ENCODE measurements around the gene CYP4F3.

The CYP4F3 gene

GRCh38 chr19:15651791-15652190 is 11.1 kb downstream of the CYP4F3 start:
- no peaks in the 10 kb centered on the region for H3K27me3 ChIP-seq (ENCODE audit: control insufficient read depth, insufficient read depth, low read length)
- no peaks in the 10 kb centered on the region for H3K4me1 ChIP-seq (ENCODE audit: control insufficient read depth, insufficient read depth, low read length)
- no peaks in the 10 kb centered on the region for H3K36me3 ChIP-seq (ENCODE audit: control insufficient read depth, insufficient read depth, low read length)
- no peak overlapping the region for H3K9ac ChIP-seq (ENCODE audit: low read depth, low read length)
- no peak overlapping the region for H3K4me3 ChIP-seq (ENCODE audit: low read depth, low read length)
- H3K9me3 ChIP-seq (ENCODE audit: control insufficient read depth, insufficient read depth, low read length): no peaks in the 10 kb centered on the region

DNA sequence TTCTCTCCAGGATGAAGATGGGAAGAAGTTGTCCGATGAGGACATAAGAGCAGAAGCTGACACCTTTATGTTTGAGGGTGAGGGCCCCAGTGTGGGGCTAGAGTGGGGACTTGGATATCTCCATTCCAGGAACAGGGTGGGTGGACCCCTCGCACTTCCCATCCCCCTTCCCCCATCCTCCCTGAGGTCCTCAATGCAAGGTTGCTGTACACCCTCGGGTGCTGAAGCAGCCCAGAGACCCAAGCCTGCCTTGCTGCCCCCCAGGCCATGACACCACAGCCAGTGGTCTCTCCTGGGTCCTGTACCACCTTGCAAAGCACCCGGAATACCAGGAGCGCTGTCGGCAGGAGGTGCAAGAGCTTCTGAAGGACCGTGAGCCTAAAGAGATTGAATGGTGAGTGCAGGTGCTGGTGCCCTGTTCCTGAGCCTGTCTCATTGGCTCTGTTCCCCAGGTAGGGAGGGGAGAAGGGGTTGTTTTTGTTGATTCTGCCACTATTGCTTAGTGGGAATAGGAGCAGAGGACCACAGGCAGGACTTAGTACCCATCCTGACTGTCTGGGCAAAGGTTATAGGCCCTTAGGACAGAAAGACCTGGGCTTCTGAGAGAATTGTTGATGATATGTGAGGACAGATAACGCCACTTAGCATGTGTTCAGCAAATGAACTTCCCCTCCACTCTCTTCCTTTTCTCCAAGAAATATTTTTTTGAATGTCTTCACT is 12.0 kb downstream of the CYP4F3 start:
- H3K4me1 ChIP-seq (ENCODE audit: control insufficient read depth, insufficient read depth, low read length): no peaks in the 10 kb centered on the region

DNA sequence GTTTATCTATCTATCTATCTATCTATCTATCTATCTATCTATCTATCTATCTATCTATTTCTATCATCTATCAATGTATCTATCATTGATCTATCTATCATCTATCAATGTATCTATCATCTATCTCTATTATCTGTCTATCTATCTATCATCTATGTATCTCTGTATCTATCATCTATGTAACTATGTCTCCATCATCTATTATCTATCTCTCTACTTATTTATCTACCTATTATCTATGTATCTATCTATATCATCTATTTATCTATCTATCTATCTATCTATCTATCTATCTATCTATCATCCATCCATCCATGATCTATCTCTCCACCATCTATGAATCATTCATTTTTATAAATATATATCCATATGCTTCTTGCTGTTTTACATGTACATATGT is 15.8 kb downstream of the CYP4F3 start:
- Histone ChIP-seq H3K36me3 (ENCODE audit: control insufficient read depth, insufficient read depth, low read length) (no peaks in the 10 kb centered on the region), H3K4me1 (ENCODE audit: control insufficient read depth, insufficient read depth, low read length) (no peaks in the 10 kb centered on the region), H3K9me3 (ENCODE audit: control insufficient read depth, insufficient read depth, low read length) (no peaks in the 10 kb centered on the region), H3K9ac (ENCODE audit: low read depth, low read length) (no peak overlapping the region), H3K4me3 (ENCODE audit: low read depth, low read length) (no peak overlapping the region), H3K27me3 (ENCODE audit: control insufficient read depth, insufficient read depth, low read length) (no peaks in the 10 kb centered on the region)

More for the DNA sequence above, 12.0 kb downstream of the CYP4F3 start:
- no peaks in the 10 kb centered on the region for H3K36me3 ChIP-seq (ENCODE audit: control insufficient read depth, insufficient read depth, low read length)
- no peaks in the 10 kb centered on the region for H3K27me3 ChIP-seq (ENCODE audit: control insufficient read depth, insufficient read depth, low read length)
- no peak overlapping the region for H3K4me3 ChIP-seq (ENCODE audit: low read depth, low read length)
- H3K9ac ChIP-seq (ENCODE audit: low read depth, low read length): no peak overlapping the region
- no peaks in the 10 kb centered on the region for H3K9me3 ChIP-seq (ENCODE audit: control insufficient read depth, insufficient read depth, low read length)

GRCh38 chr19:15663247-15663646 is 22.6 kb downstream of the CYP4F3 start:
- Histone ChIP-seq H3K27me3 (ENCODE audit: control insufficient read depth, insufficient read depth, low read length) (no peaks in the 10 kb centered on the region), H3K4me1 (ENCODE audit: control insufficient read depth, insufficient read depth, low read length) (no peaks in the 10 kb centered on the region), H3K9me3 (ENCODE audit: control insufficient read depth, insufficient read depth, low read length) (no peaks in the 10 kb centered on the region)

DNA sequence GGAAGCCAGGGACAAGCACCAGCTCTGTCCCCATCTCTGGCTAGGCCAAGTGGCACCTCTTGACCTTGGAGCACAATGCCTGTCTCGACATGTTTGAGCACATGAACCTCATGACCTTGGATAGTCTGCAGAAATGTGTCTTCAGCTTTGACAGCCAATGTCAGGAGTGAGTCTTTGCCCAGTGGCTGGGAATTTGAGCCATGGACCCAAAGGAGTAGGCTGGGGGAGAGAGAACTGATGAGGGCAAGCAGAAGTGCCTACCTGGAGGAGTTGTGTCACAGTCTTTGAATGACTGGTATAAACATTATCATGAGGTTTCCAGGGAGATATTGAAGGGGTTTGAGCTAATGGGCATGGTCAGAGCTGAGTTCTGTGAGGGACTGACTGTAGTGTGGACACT is 25.5 kb downstream of the CYP4F3 start:
- Histone ChIP-seq H3K9me3 (ENCODE audit: control insufficient read depth, insufficient read depth, low read length) (no peaks in the 10 kb centered on the region), H3K4me1 (ENCODE audit: control insufficient read depth, insufficient read depth, low read length) (no peaks in the 10 kb centered on the region), H3K4me3 (ENCODE audit: low read depth, low read length) (no peak overlapping the region), H3K9ac (ENCODE audit: low read depth, low read length) (no peak overlapping the region), H3K27me3 (ENCODE audit: control insufficient read depth, insufficient read depth, low read length) (no peaks in the 10 kb centered on the region), H3K36me3 (ENCODE audit: control insufficient read depth, insufficient read depth, low read length) (no peaks in the 10 kb centered on the region)

More at GRCh38 chr19:15663247-15663646, 22.6 kb downstream of the CYP4F3 start:
- no peak overlapping the region for H3K9ac ChIP-seq (ENCODE audit: low read depth, low read length)
- no peaks in the 10 kb centered on the region for H3K36me3 ChIP-seq (ENCODE audit: control insufficient read depth, insufficient read depth, low read length)
- H3K4me3 ChIP-seq (ENCODE audit: low read depth, low read length): no peak overlapping the region

DNA sequence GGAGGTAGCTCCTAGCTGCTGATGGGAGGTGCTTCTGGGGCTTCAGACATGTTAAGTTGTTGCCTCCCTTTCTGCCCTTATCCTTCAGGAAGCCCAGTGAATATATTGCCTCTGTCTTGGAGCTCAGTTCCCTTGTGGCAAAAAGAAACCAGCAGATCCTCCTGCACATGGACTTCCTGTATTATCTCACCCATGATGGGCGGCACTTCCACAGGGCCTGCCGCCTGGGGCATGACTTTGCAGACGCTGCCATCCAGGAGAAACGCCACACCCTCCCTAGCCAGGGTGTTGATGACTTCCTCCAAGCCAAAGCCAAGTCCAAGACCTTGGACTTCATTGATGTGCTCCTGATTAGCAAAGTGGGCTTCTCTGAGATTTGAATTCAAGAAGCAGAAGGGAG is 26.2 kb downstream of the CYP4F3 start:
- no peaks in the 10 kb centered on the region for H3K4me1 ChIP-seq (ENCODE audit: control insufficient read depth, insufficient read depth, low read length)
- H3K9me3 ChIP-seq (ENCODE audit: control insufficient read depth, insufficient read depth, low read length): no peaks in the 10 kb centered on the region
- no peaks in the 10 kb centered on the region for H3K36me3 ChIP-seq (ENCODE audit: control insufficient read depth, insufficient read depth, low read length)
- no peak overlapping the region for H3K4me3 ChIP-seq (ENCODE audit: low read depth, low read length)
- H3K27me3 ChIP-seq (ENCODE audit: control insufficient read depth, insufficient read depth, low read length): no peaks in the 10 kb centered on the region
- no peak overlapping the region for H3K9ac ChIP-seq (ENCODE audit: low read depth, low read length)

DNA sequence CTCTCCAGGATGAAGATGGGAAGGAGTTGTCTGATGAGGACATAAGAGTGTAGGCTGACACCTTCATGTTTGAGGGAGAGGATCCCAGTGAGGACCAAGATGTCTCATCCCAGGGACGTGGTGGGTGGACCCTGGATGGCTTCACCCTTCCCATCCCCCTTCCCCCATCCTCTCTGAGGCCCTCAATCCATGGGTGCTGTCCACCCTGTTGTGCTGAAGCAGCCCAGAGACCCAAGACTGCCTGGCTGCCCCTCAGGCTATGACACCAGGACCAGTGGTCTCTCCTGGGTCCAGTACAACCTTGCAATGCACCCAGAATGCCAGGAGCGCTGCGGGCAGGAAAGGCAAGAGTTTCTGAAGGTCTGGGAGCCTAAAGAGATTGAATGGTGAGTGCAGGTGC is 28.7 kb downstream of the CYP4F3 start:
- H3K27me3 ChIP-seq (ENCODE audit: control insufficient read depth, insufficient read depth, low read length): no peaks in the 10 kb centered on the region
- no peaks in the 10 kb centered on the region for H3K4me1 ChIP-seq (ENCODE audit: control insufficient read depth, insufficient read depth, low read length)
- no peaks in the 10 kb centered on the region for H3K36me3 ChIP-seq (ENCODE audit: control insufficient read depth, insufficient read depth, low read length)
- no peaks in the 10 kb centered on the region for H3K9me3 ChIP-seq (ENCODE audit: control insufficient read depth, insufficient read depth, low read length)
- H3K9ac ChIP-seq (ENCODE audit: low read depth, low read length): no peak overlapping the region
- no peak overlapping the region for H3K4me3 ChIP-seq (ENCODE audit: low read depth, low read length)

DNA sequence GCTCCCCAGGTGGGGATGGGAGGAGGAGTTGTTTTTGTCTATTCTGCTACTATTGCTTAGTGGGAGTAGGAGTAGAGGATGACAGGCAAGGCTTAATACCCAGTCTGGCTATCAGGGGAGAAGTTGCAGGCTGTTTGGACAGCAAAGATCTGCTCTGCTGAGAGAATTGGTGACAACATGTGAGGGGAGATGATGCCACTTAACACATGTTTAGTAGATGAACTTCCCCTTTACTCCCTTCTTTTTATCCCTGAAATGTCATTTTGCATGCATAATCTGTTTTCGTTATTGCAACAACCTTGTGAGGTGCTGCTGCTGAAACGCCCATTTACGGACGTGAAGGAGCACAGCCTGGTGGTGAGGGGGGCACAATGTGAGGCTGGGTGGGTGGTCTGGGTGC is 29.2 kb downstream of the CYP4F3 start:
- Histone ChIP-seq H3K4me3 (ENCODE audit: low read depth, low read length) (no peak overlapping the region), H3K9ac (ENCODE audit: low read depth, low read length) (no peak overlapping the region), H3K36me3 (ENCODE audit: control insufficient read depth, insufficient read depth, low read length) (no peaks in the 10 kb centered on the region), H3K4me1 (ENCODE audit: control insufficient read depth, insufficient read depth, low read length) (no peaks in the 10 kb centered on the region), H3K9me3 (ENCODE audit: control insufficient read depth, insufficient read depth, low read length) (no peaks in the 10 kb centered on the region), H3K27me3 (ENCODE audit: control insufficient read depth, insufficient read depth, low read length) (no peaks in the 10 kb centered on the region)

DNA sequence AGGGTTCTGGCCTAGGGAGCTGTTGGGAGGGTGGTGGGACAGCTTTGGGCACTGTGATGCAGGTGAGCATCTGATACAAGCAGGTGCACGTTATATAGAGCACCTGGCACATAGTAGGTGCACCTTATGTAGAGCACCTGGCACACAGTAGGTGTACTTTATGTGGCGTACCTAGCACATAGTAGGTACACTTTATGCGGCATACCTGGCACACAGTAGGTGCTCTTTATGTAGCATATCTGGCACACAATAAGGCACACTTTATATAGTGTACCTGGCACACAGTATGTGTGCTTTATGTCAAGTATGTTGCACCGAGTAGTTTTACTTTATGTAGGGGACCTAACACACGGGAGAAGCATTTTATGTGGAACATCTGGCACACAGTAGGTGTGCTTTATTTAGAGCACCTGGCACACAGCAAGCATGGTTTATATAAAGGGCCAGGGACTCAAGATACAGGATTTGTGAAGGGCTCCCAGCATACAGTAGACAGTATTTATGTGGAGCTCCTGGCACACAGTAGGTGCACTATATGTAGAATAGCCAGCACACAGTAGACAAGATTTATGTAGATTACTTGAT is 30.6 kb downstream of the CYP4F3 start:
- Histone ChIP-seq H3K4me3 (ENCODE audit: low read depth, low read length) (no peak overlapping the region), H3K9me3 (ENCODE audit: control insufficient read depth, insufficient read depth, low read length) (no peaks in the 10 kb centered on the region)

DNA sequence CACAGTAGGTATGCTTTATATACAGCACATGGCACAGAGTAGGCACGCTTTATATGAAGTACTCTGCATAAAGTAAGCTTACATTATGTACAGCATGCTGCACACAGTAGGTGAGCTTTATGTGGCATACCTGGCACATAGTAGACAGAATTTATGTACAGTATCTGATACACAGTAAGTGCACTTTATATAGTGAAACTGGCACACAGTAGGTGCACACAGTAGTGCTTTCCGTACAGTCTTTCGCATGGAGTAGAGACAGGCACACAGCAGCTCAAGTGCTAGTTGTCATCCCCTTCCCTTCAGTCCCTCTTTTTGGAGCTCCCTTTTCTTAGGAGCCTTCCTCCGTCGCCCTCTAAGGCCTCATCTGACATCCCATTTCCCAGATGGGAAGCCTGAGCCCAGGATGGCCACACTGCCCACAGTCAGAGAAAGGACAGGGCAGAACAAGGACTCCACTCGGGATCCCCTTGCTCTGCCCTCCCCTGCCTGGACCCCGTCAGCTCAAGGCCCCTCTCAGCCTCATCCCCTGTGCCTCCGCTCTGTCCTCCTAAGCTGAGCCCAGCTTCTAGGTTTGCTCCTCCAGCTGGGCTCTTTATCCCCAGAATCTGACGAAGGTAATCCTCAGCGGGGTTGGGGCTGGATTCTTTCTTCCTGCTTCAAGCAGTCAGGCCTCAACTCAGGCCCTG is 31.3 kb downstream of the CYP4F3 start:
- H3K9ac ChIP-seq (ENCODE audit: low read depth, low read length): no peak overlapping the region
- no peaks in the 10 kb centered on the region for H3K36me3 ChIP-seq (ENCODE audit: control insufficient read depth, insufficient read depth, low read length)
- H3K4me1 ChIP-seq (ENCODE audit: control insufficient read depth, insufficient read depth, low read length): no peaks in the 10 kb centered on the region

More for the DNA sequence above, 30.6 kb downstream of the CYP4F3 start:
- no peaks in the 10 kb centered on the region for H3K27me3 ChIP-seq (ENCODE audit: control insufficient read depth, insufficient read depth, low read length)
- H3K36me3 ChIP-seq (ENCODE audit: control insufficient read depth, insufficient read depth, low read length): no peaks in the 10 kb centered on the region
- no peak overlapping the region for H3K9ac ChIP-seq (ENCODE audit: low read depth, low read length)
- no peaks in the 10 kb centered on the region for H3K4me1 ChIP-seq (ENCODE audit: control insufficient read depth, insufficient read depth, low read length)

DNA sequence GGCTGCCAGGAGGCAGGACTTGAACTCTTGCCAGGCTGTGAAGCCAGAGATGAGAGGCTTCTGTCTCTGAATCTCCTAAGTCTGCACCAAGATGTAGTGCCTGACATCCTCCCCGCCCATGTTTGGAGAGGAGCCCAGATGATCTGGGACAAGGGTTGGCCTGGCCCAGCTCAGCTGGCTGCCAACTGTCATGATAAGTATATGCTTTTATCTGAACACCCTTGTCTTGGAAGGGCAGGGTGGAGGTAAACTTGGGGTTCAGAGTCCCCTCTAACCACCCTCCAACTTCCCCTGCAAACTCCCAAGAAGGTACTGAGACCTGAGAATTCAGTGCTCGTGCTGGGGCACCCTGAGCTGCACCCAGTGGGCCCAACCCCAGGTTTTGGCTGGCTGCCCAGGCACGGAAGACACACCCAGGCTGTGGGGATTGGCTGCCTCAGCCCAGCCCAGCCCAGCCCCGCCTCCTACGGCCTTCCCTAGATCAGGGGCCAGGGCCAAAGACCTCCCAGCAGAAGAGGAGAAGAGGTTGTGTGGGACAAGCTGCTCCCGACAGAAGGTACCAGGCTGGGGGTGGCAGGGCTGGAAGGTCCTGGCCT is 32.0 kb downstream of the CYP4F3 start, which contains the start of gene CYP4F12:
Gene CYP4F12 (plus strand): TSS at position 508 of the 596 bp plus-strand sequence. CDS start 443 bp downstream, outside the sequence.
- Histone ChIP-seq H3K27me3 (ENCODE audit: control insufficient read depth, insufficient read depth, low read length) (no peaks in the 10 kb centered on the region), H3K4me1 (ENCODE audit: control insufficient read depth, insufficient read depth, low read length) (no peaks in the 10 kb centered on the region), H3K36me3 (ENCODE audit: control insufficient read depth, insufficient read depth, low read length) (no peaks in the 10 kb centered on the region), H3K9ac (ENCODE audit: low read depth, low read length) (no peak within 1 kb of the TSS), H3K9me3 (ENCODE audit: control insufficient read depth, insufficient read depth, low read length) (no peaks in the 10 kb centered on the region), H3K4me3 (ENCODE audit: low read depth, low read length) (no peak within 1 kb of the TSS)

More for the DNA sequence above, 31.3 kb downstream of the CYP4F3 start:
- Histone ChIP-seq H3K9me3 (ENCODE audit: control insufficient read depth, insufficient read depth, low read length) (no peaks in the 10 kb centered on the region), H3K4me3 (ENCODE audit: low read depth, low read length) (no peak overlapping the region), H3K27me3 (ENCODE audit: control insufficient read depth, insufficient read depth, low read length) (no peaks in the 10 kb centered on the region)

All from iPS-15b (cell line).